Measurements from ENCODE around the gene OCRL. TPM values are rescaled to one million over a fixed set of nuclear protein-coding genes. Genes with fewer than 3 reads are reported as not detected.

Gene OCRL
- total and polyA plus RNA-seq, 12 donors = 24.2 to 48.6 (median 34.3) TPM

- Histone ChIP-seq H3K9me3 (replicated peaks in 1 of 3) (no peaks in the 10 kb centered on the region), H3K27ac (no peak overlapping the region), H3K27me3 (no peaks in the 10 kb centered on the region), H3K36me3 (replicated peaks in 1 of 2) (no peaks in the 10 kb centered on the region), H3K4me1 (replicated peaks in 1 of 2) (no peaks in the 10 kb centered on the region), H3K4me3 (no peak overlapping the region)
- no peak for TF ChIP-seq CTCF (IDR thresholded peaks at IDR 0.05)
- no peak for TF ChIP-seq POLR2A (IDR thresholded peaks at IDR 0.05)
- no peak for DNase-seq
- intact Hi-C loops (cut with DNase I) = no loop called here
- 70 to 94% (median 85%) methylated on average over 5 of the region's 5 CpGs for WGBS, 4 donors
These were observed 9.6 kb upstream of the OCRL start for GRCh38 chrX:129530410-129530809.

DNA sequence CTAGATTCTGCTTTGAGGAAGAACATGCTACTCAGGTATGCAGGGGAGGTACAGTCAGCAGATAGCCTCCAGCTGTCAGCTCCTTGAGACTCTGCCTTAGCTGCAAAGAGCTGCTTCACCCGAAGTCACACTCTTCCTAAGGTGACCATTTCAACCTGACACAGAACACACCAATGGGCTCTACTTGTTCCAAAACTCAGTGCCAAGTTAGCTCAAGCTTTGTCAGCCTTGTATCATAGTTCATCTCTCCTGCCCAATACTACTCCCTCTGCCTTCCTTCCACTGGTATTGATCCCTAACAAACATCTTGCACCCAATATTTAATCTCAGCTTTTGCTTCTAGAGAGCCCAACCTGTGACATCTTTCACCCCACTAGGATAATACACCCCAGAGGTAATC lies 8.9 kb upstream of the OCRL start:
- H3K4me1 ChIP-seq (replicated peaks in 1 of 2) = no peaks in the 10 kb centered on the region

DNA sequence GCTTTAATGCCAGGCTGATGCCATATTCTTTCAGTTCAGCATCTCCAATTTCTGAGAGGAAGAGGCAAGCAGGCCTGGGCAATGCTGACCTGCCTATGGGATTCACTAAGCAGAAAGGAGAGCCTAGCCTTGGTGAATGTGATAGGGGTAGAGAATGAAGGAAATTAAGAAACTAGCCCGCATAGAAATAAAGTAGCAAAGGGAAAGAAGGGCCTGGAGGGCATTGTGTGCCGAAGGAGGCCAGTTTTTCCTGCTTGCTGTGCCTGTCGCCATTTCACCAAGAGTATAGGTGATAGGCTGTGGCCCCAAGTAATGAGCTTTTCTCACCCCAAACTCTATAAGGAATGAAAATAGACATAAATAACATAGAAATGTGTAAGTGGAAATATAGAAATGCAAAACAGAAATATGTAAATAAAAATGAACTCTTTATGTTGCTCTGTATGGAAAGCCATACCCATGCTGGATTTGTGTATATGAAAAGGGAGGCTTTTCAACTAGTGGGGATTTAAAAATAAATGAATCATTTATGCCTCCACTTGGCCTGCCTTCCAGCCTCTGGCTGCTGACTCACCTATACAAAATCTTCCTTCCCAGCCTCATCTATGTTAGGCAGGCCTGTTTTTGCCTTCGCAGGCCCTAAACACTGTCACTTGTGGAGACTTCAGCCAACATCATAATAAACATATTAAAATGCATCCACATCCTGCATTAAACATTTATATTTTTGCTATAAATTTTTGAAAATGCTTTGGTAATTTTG lies 5.1 kb upstream of the OCRL start:
- Histone ChIP-seq H3K4me1 (replicated peaks in 1 of 2) (no peaks in the 10 kb centered on the region), H3K27ac (no peak overlapping the region), H3K27me3 (no peaks in the 10 kb centered on the region), H3K36me3 (replicated peaks in 1 of 2) (no peaks in the 10 kb centered on the region), H3K4me3 (no peak overlapping the region), H3K9me3 (replicated peaks in 1 of 3) (no peaks in the 10 kb centered on the region)
- 76 to 91% (median 83%) methylated on average over 4 of the region's 4 CpGs for WGBS, 4 donors
- no peak for TF ChIP-seq CTCF (IDR thresholded peaks at IDR 0.05)
- TF ChIP-seq POLR2A (IDR thresholded peaks at IDR 0.05) = no peak
- no peak for DNase-seq
- intact Hi-C loops (cut with DNase I) = no loop called here

More for the DNA sequence above, 8.9 kb upstream of the OCRL start:
- H3K27ac ChIP-seq = no peak overlapping the region
- H3K4me3 ChIP-seq = no peak overlapping the region
- TF ChIP-seq CTCF (IDR thresholded peaks at IDR 0.05) = no peak
- no peak for TF ChIP-seq POLR2A (IDR thresholded peaks at IDR 0.05)
- intact Hi-C loops (cut with DNase I) = no loop called here
- no peaks in the 10 kb centered on the region for H3K9me3 ChIP-seq (replicated peaks in 1 of 3)
- no peaks in the 10 kb centered on the region for H3K36me3 ChIP-seq (replicated peaks in 1 of 2)
- DNase-seq = no peak
- WGBS, 4 donors = 47 to 82% (median 63%) methylated on average over 1 of the region's 1 CpG
- no peaks in the 10 kb centered on the region for H3K27me3 ChIP-seq

DNA sequence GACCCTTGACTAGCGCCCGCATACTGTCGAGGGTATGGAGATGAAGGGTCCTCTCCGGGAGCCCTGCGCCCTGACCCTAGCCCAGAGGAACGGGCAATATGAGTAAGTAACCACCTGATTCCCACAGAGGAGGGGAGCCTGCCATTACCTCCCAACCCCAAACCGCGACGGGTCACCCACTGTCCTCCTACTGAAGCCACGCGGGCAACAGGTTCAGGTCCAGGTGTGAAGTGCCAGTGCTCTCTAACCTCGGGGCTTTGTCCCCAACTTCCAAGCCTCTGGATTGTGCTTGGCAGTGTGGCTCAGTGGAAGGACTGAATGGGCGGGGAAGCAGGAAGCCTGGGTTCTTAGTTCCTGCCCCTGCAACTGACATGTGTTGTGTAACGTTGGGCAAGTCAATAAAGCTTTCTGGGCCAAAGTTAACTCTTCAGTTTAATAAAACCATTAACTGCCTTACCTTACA lies 694 bp downstream of the OCRL start:
- no peaks in the 10 kb centered on the region for H3K9me3 ChIP-seq (replicated peaks in 1 of 3)
- no peaks in the 10 kb centered on the region for H3K27me3 ChIP-seq
- peaks cover 0 to 4% of the 10 kb centered on the region in 2 donors for H3K4me1 ChIP-seq (replicated peaks in 1 of 2)
- 2 to 31% (median 8%) methylated on average over 2 to 14 of the region's 14 CpGs for WGBS, 4 donors
- DNase-seq = peak; percentile 16 to 56 (median 22)
- no peaks in the 10 kb centered on the region for H3K36me3 ChIP-seq (replicated peaks in 1 of 2)
- TF ChIP-seq POLR2A (IDR thresholded peaks at IDR 0.05) (peak in 1 of 2 donors; percentile 15), CTCF (IDR thresholded peaks at IDR 0.05) (no peak)
- intact Hi-C loops (cut with DNase I) = no loop called here
- H3K4me3 ChIP-seq = peak overlapping the region in 2 of 4 donors; percentile 53 to 77
- H3K27ac ChIP-seq = peak overlapping the region in 4 of 5 donors; percentile 68 to 85 (median 77)
